Panc1 (cell line): ENCODE results near the gene GSTM5. TPM values are rescaled to one million over a fixed set of nuclear protein-coding genes. Genes with fewer than 3 reads are reported as not detected.

ENCODE experiments used
- ATAC-seq: fragments of 200-7000 bp; cut with Tn5 transposase; 2 replicates; pipeline ENCODE4 v1.9.1; 2020; ENCODE audit warnings: mild to moderate bottlenecking, moderate library complexity
- BruUV-seq: library from RNA; stranded (reverse); fragments of 400-500 nt; replicated peaks from 2 replicates; lab custom pipeline; 2021; lab: Mats Ljungman, UMichigan
- CTCF ChIA-PET: fragments of 300-600 bp; sonication (Branson Sonifier 250); formaldehyde crosslinking; loops from one replicate; lab custom pipeline; 2022; ENCODE audit warnings: antibody characterized with exemption; lab: Charles Lee
- POLR2A ChIA-PET: fragments of 300-600 bp; sonication (Branson Sonifier 250); formaldehyde crosslinking; loops from one replicate; lab custom pipeline; 2022; ENCODE audit warnings: antibody characterized with exemption; lab: Charles Lee
- DNase-seq: peaks from one replicate; pipeline ENCODE4 v3.0.0-alpha.2; 2010; ENCODE audit warnings: low read depth, low spot score
- H3K27ac ChIP-seq: 2 replicates; pipeline ENCODE4 v1.5.1; 2011; ENCODE audit warnings: mild to moderate bottlenecking, low read length, inconsistent platforms
- H3K27me3 ChIP-seq: fragments of 200-500 bp; sonication (Bioruptor generic); 2 replicates; pipeline ENCODE4 v1.6.0; 2014; ENCODE audit warnings: low read length, inconsistent platforms; ENCODE audit not compliant: control insufficient read depth, insufficient read depth
- H3K36me3 ChIP-seq: fragments of 200-500 bp; sonication (Bioruptor generic); 2 replicates; pipeline ENCODE4 v1.5.1; 2014; ENCODE audit warnings: inconsistent platforms, mild to moderate bottlenecking, low read length, moderate library complexity; ENCODE audit not compliant: control insufficient read depth, insufficient read depth
- H3K4me1 ChIP-seq: 2 replicates; pipeline ENCODE4 v1.5.1; 2011; ENCODE audit warnings: inconsistent platforms, mild to moderate bottlenecking, low read length, moderate library complexity; ENCODE audit not compliant: control insufficient read depth, insufficient read depth
- H3K4me3 ChIP-seq, 2 experiments: 2 replicates each; pipeline ENCODE4 v1.5.1; 2011 to 2012; ENCODE audit warnings: low read depth in 2 of 2, low read length in 2 of 2, mild to moderate bottlenecking in 2 of 2, inconsistent platforms in 1 of 2, moderate library complexity in 1 of 2
- H3K9me3 ChIP-seq: fragments of 200-500 bp; sonication (Bioruptor generic); 2 replicates; pipeline ENCODE4 v1.5.1; 2014; ENCODE audit warnings: low read depth, mild to moderate bottlenecking, inconsistent platforms, low read length, moderate library complexity; ENCODE audit not compliant: control insufficient read depth, insufficient read depth
- CTCF ChIP-seq: fragments of 450-650 bp; IDR thresholded peaks from 2 replicates; pipeline ENCODE4 v1.5.1; 2017; ENCODE audit warnings: mild to moderate bottlenecking
- POLR2AphosphoS5 ChIP-seq: IDR thresholded peaks from 2 replicates; pipeline ENCODE4 v1.6.1; 2012; ENCODE audit warnings: mild to moderate bottlenecking, low read depth, low read length, moderate library complexity
- SIN3A ChIP-seq: IDR thresholded peaks from 2 replicates; pipeline ENCODE4 v1.6.1; 2012; ENCODE audit warnings: low read depth, mild to moderate bottlenecking, low read length, moderate library complexity, borderline replicate concordance; ENCODE audit not compliant: insufficient read depth
- TCF7L2 ChIP-seq: IDR thresholded peaks from 2 replicates; pipeline ENCODE4 v1.6.1; 2011; ENCODE audit warnings: mild to moderate bottlenecking, low read depth, low read length, inconsistent platforms
- in situ Hi-C: cut with HindIII; loops from 2 replicates; pipeline ENCODE4 v1.10.0; 2016; ENCODE audit warnings: low sequenced_read_pairs, low pct_unique_long_range_greater_than_20kb
- intact Hi-C: fragments of 100-400 bp; cut with micrococcal nuclease; formaldehyde crosslinking; loops from one replicate; pipeline ENCODE4 v1.10.0; 2022; ENCODE audit not compliant: unreplicated experiment
- total RNA-seq: library from RNA; stranded (reverse); gene quantifications from one replicate; pipeline ENCODE4 v1.2.1, GENCODE V29; 2021; ENCODE audit not compliant: unreplicated experiment
- TF ChIP-seq, protein P1 (sequence below), 2 experiments: IDR thresholded peaks; 2 replicates each; pipeline ENCODE4 v1.6.1; 2011 to 2012; ENCODE audit warnings: low read depth in 2 of 2, control low read depth in 1 of 2, low read length in 1 of 2, mild to moderate bottlenecking in 1 of 2, moderate library complexity in 1 of 2; ENCODE audit not compliant: insufficient read depth in 1 of 2

The GSTM5 gene
- total RNA-seq, 1 experiment from 2014 or later: not detected

DNA sequence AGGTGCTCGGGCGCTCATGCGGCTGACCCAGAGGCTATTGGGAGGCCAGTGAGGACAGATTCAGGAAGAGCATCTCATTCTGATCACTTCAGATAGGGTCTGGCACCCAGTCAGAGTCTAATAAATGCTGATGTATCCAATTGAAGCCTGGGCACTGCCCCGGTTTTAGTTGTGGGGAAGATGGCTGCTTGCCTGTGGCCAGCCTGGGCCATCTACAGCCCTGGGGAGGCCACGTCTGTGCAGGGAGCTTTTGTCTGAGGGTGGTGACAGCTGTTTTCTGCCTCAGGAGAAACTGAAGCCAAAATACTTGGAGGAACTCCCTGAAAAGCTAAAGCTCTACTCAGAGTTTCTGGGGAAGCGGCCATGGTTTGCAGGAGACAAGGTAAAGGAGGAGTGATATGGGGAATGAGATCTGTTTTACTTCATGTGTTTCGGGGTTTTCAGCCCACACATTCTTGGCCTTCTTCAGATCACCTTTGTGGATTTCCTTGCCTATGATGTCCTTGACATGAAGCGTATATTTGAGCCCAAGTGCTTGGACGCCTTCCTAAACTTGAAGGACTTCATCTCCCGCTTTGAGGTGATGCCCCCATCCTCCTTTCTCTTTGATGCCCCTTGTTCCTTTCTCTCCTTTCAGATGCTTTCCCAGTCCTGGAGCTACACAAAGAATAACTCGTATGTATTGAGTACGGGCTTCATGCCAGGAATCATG, 2.8 kb downstream of the GSTM5 start:
- CTCF ChIA-PET: interaction anchor here (0.6 to 0.7 kb wide), 2 partner anchors 53 to 181 kb away, joined by 3 to 5 read pairs; no protein-coding TSS in a partner anchor
- no peak for TF ChIP-seq POLR2AphosphoS5
- TF ChIP-seq SIN3A: no peak
- TF ChIP-seq, protein P1, sequence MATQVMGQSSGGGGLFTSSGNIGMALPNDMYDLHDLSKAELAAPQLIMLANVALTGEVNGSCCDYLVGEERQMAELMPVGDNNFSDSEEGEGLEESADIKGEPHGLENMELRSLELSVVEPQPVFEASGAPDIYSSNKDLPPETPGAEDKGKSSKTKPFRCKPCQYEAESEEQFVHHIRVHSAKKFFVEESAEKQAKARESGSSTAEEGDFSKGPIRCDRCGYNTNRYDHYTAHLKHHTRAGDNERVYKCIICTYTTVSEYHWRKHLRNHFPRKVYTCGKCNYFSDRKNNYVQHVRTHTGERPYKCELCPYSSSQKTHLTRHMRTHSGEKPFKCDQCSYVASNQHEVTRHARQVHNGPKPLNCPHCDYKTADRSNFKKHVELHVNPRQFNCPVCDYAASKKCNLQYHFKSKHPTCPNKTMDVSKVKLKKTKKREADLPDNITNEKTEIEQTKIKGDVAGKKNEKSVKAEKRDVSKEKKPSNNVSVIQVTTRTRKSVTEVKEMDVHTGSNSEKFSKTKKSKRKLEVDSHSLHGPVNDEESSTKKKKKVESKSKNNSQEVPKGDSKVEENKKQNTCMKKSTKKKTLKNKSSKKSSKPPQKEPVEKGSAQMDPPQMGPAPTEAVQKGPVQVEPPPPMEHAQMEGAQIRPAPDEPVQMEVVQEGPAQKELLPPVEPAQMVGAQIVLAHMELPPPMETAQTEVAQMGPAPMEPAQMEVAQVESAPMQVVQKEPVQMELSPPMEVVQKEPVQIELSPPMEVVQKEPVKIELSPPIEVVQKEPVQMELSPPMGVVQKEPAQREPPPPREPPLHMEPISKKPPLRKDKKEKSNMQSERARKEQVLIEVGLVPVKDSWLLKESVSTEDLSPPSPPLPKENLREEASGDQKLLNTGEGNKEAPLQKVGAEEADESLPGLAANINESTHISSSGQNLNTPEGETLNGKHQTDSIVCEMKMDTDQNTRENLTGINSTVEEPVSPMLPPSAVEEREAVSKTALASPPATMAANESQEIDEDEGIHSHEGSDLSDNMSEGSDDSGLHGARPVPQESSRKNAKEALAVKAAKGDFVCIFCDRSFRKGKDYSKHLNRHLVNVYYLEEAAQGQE (IDR thresholded peaks at IDR 0.05; ENCODE audit: insufficient read depth in 1 of 2, low read depth in 2 of 2, low read length in 1 of 2): no peak
- Histone ChIP-seq H3K4me3 (no peak overlapping the region), H3K27me3 (no peaks in the 10 kb centered on the region), H3K4me1 (no peaks in the 10 kb centered on the region), H3K27ac (no peak overlapping the region), H3K9me3 (no peaks in the 10 kb centered on the region), H3K36me3 (no peaks in the 10 kb centered on the region)
- in situ Hi-C loops (no loop called here), intact Hi-C loops (no loop called here)
- no peak for ATAC-seq
- no TSS peak for BruUV-seq
- no peak for DNase-seq
- POLR2A ChIA-PET: no interaction called here

GRCh38 chr1:109716121-109716520, 4.1 kb downstream of the GSTM5 start:
- Histone ChIP-seq H3K36me3 (no peaks in the 10 kb centered on the region), H3K27me3 (no peaks in the 10 kb centered on the region), H3K4me3 (no peak overlapping the region), H3K4me1 (no peaks in the 10 kb centered on the region), H3K9me3 (no peaks in the 10 kb centered on the region), H3K27ac (no peak overlapping the region)
- ChIA-PET POLR2A (no interaction called here), CTCF (no interaction called here)
- ATAC-seq: no peak
- BruUV-seq: no TSS peak
- intact Hi-C loops: no loop called here
- in situ Hi-C loops: no loop called here
- no peak for TF ChIP-seq CTCF
- no peak for TF ChIP-seq SIN3A
- TF ChIP-seq, protein P1 (IDR thresholded peaks at IDR 0.05; ENCODE audit: insufficient read depth in 1 of 2, low read depth in 2 of 2, low read length in 1 of 2): no peak
- no peak for TF ChIP-seq POLR2AphosphoS5
- TF ChIP-seq TCF7L2: no peak
- DNase-seq: no peak
